ENCODE data around the gene NUMBL.
"Not testable (repeated sequence)": the region's sequence is repeated elsewhere in the genome, so short reads cannot be mapped to it uniquely, and the experiment has no call there.

Gene NUMBL

DNA sequence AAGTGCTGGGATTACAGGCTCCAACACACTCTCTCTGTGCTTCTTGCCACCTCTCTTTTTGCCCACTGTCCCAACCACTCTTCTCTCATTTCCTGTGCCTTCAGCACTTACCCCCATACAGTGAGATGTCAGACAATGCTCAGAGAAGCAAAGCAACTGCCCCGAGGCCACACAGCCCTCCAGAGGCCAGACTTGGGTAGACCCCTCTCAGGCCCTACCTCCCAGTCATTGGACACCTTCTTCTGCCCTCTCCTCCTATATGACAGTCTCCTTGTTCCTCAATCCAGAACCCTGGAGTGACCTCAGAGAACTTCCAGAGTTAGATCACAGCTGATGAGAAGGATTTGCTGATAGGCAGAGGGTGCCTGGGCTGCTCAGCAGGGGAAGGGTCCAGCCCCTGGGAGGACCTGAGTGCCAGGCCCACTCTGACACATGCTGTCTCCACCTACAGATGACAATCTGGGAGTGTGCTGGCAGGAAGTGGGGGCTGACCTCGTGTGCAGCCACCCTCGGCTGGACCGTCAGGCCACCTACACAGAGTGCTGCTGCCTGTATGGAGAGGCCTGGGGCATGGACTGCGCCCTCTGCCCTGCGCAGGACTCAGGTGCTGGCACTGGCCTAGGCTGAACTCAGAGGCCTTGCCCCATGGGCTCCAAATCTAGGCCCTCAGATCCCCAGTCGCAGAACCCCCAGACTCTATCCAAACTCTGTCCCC is 64.9 kb downstream of the NUMBL start:
- no peak for DNase-seq

DNA sequence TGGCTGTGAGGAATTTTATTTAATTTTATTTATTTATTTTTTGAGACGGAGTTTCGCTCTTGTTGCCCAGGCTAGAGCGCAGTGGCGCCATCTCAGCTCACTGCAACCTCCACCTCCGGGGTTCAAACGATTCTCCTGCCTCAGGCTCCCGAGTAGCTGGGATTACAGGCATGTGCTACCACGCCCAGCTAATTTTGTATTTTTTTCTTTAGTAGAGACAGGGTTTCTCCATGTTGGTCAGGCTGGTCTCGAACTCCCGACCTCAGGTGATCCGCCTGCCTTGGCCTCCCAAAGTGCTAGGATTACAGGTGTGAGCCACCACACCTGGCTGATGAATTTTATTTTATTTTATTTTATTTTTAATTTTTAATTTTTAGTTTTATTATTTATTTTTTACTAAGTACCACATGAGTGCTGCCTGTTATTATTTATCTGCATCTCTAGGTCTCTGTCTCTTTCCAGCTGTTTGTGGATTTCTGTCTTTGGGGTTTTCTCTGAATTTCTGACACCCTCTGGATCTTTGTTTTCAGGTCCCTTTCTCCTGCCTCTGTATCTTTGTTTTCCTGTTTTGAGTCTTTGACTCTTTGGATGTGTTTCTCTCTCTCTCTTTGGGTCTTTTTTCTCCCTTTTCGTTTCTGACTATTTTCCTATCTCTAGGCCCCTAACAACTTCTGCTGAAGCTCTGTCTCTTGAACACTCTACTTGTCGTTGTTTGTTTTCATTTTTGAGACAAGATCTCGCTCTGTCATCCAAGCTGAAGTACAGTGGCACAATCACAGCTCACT is 65.9 kb downstream of the NUMBL start:
- DNase-seq, result not testable (repeated sequence)

- DNase-seq, result no peak
These were observed 66.8 kb downstream of the NUMBL start for GRCh38 chr19:40623403-40624251.

DNA sequence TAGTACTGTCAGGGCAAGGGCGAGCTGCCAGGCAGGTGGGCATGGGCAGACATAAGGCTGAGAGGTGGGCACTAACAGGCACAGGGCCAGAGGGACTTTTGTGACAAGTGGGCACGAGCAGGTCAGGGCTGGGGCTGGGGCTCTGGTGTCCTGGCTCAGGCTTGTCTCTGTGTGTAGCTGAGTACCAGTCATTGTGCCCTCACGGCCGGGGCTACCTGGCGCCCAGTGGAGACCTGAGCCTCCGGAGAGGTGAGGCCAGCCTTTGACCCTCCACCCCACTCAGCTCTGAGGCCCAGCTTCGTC is 67.7 kb downstream of the NUMBL start:
- no peak for DNase-seq

- no peak for DNase-seq
These were observed 68.3 kb downstream of the NUMBL start for GRCh38 chr19:40621966-40622772.

GRCh38 chr19:40621283-40621682 is 69.2 kb downstream of the NUMBL start:
- DNase-seq, result no peak

DNA sequence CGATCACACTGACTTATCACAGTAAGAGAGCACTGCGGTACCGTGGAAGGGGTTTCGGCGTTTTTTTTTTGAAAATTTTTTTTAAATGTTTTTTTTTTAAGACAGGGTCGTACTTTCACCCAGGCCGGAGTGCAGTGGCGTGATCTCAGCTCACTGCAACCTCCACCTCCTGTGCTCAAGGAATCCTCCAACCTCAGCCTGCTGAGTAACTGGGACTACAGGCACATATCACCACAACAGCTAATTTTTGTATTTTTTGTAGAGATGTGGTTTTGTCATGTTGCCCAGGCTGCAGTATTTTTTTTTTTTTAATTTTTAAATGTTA is 70.3 kb downstream of the NUMBL start:
- DNase-seq, result no peak

DNA sequence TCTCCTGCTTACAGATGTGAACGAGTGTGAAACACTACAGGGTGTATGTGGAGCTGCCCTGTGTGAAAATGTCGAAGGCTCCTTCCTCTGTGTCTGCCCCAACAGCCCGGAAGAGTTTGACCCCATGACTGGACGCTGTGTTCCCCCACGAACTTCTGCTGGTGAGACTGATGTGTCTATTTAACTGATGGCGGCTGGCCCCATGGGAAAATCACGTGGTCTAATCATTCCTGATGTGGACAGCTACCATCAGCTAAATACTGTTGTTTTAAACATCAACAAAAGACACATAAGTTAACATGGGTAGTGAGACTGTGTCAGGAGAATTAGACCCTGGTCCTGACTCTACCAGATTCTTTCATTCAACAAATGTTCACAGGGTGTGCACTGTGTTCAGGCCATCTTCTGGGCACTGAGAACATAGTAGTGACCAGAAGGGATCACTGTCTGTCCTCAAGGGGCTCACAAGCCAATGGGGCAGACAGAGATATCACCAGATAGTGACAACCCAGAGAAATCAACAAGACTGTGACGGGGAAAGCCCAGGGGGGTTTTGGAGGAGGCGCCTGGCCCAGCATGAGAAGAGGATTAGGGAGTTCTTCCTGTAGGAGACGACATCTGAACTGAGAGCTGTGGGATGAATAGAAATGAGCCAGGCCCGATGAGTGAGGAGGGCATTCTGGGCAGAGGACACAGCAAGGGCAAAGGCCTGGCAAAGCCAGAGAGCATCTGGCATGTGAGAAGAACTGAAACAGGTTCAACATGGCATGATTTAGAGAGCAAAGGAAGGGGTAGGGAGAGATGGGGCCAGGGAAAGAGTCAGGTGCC is 70.9 kb downstream of the NUMBL start:
- no peak for DNase-seq

DNA sequence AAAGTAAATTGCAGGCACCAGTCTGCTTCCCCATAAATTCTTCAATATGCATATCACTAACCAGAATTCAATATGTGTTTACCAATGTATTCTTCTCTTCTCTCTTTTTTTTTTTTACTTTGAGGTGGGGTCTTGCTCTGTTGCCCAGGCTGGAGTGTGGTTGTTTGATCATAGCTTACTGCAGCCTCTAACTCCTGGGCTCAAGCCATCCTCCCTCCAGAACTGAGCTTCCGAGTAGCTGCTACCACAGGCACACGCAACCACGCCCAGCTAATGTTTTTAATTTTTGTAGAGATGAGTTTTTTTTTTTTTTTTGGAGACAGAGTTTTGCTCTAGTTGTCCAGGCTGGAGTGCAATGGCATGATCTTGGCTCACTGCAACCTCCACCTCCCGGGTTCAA is 72.5 kb downstream of the NUMBL start:
- no peak for DNase-seq

GRCh38 chr19:40616941-40617340 is 73.5 kb downstream of the NUMBL start:
- DNase-seq, result no peak

DNA sequence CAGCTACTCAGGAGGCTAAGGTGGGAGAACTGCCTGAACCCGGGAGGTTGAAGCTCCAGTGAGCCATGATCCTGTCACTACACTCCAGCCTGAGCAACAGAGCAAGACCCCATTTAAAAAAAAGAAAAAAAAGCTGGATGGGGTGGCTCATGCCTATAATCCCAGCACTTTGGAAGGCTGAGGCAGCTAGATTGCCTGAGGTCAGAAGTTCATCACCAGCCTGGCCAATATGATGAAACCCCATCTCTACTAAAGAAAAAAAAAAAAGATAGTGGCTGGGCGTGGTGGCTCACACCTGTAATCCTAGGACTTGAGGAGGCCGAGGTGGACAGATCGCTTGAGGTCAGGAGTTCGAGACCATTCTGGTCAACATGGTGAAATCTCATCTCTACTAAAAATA is 74.3 kb downstream of the NUMBL start:
- no peak for DNase-seq

Measured in activated naive CD4-positive, alpha-beta T cell (primary cell).